Astrocyte (in vitro differentiated cells and primary cell): ENCODE measurements around the gene TGFB1. TPM values are rescaled to one million over a fixed set of nuclear protein-coding genes. Genes with fewer than 3 reads are reported as not detected.
A peak's percentile ranks its signal among the peaks of the same experiment; 100 is the strongest.

Source experiments
- DNase-seq: peaks from one replicate; pipeline ENCODE4 v3.0.0-alpha.2; 2010; ENCODE audit warnings: low read depth
- FAIRE-seq: peaks from 2 replicates; lab custom pipeline; 2011; peaks lifted over from hg19 to GRCh38; lab: Jason Lieb, UNC
- H2AFZ ChIP-seq: 2 replicates; pipeline ENCODE4 v1.6.0; 2012; ENCODE audit warnings: low read depth, low read length, inconsistent platforms
- H3K27ac ChIP-seq: 2 replicates; pipeline ENCODE4 v1.5.1; 2011; ENCODE audit warnings: low read depth, low read length, inconsistent platforms
- H3K27me3 ChIP-seq: 2 replicates; pipeline ENCODE4 v1.6.0; 2011; ENCODE audit warnings: low read length, inconsistent platforms; ENCODE audit not compliant: insufficient read depth
- H3K36me3 ChIP-seq: 2 replicates; pipeline ENCODE4 v1.5.1; 2011; ENCODE audit warnings: low read length, inconsistent platforms; ENCODE audit not compliant: insufficient read depth
- H3K4me1 ChIP-seq: 2 replicates; pipeline ENCODE4 v1.5.1; 2011; ENCODE audit warnings: low read length, inconsistent platforms; ENCODE audit not compliant: insufficient read depth
- H3K4me2 ChIP-seq: 2 replicates; pipeline ENCODE4 v1.6.0; 2012; ENCODE audit warnings: low read length, inconsistent platforms
- H3K4me3 ChIP-seq: 2 replicates; pipeline ENCODE4 v1.5.1; 2011; ENCODE audit warnings: low read depth, mild to moderate bottlenecking, low read length, inconsistent platforms; ENCODE audit not compliant: insufficient read depth
- H3K79me2 ChIP-seq: 2 replicates; pipeline ENCODE4 v1.6.0; 2012; ENCODE audit warnings: mild to moderate bottlenecking, low read length, inconsistent platforms; ENCODE audit not compliant: insufficient read depth
- H3K9ac ChIP-seq: 2 replicates; pipeline ENCODE4 v1.6.0; 2012; ENCODE audit warnings: mild to moderate bottlenecking, low read length, inconsistent platforms
- H3K9me3 ChIP-seq: 2 replicates; pipeline ENCODE4 v1.5.1; 2012; ENCODE audit warnings: low read depth, mild to moderate bottlenecking, low read length, inconsistent platforms; ENCODE audit not compliant: insufficient read depth
- H4K20me1 ChIP-seq: 2 replicates; pipeline ENCODE4 v1.6.0; 2012; ENCODE audit warnings: low read length, inconsistent platforms; ENCODE audit not compliant: insufficient read depth
- H3K27ac Mint-ChIP-seq: one replicate; pipeline ENCODE4 v1.8.0; 2021; ENCODE audit warnings: mild to moderate bottlenecking, mixed read lengths; ENCODE audit not compliant: unreplicated experiment
- H3K27me3 Mint-ChIP-seq: one replicate; pipeline ENCODE4 v1.8.0; 2021; ENCODE audit warnings: low read depth, mixed read lengths; ENCODE audit not compliant: unreplicated experiment
- H3K36me3 Mint-ChIP-seq: one replicate; pipeline ENCODE4 v1.8.0; 2021; ENCODE audit warnings: low read depth, mixed read lengths; ENCODE audit not compliant: unreplicated experiment
- H3K4me1 Mint-ChIP-seq: one replicate; pipeline ENCODE4 v1.8.0; 2021; ENCODE audit warnings: low read depth, mixed read lengths; ENCODE audit not compliant: unreplicated experiment
- H3K4me3 Mint-ChIP-seq: one replicate; pipeline ENCODE4 v1.8.0; 2021; ENCODE audit warnings: mild to moderate bottlenecking, moderate library complexity, mixed read lengths; ENCODE audit not compliant: unreplicated experiment
- H3K9me3 Mint-ChIP-seq: one replicate; pipeline ENCODE4 v1.8.0; 2021; ENCODE audit warnings: mild to moderate bottlenecking, mixed read lengths; ENCODE audit not compliant: unreplicated experiment
- CTCF ChIP-seq: IDR thresholded peaks from 2 replicates; pipeline ENCODE4 v1.5.1; 2011; ENCODE audit warnings: low read depth, mild to moderate bottlenecking, inconsistent platforms, low read length, moderate library complexity; ENCODE audit not compliant: insufficient read depth
- EZH2 ChIP-seq: IDR thresholded peaks from 2 replicates; pipeline ENCODE4 v1.6.1; 2012; ENCODE audit warnings: mild to moderate bottlenecking, low read length, inconsistent platforms; ENCODE audit not compliant: insufficient read depth
- total RNA-seq: library from RNA; stranded (reverse); gene quantifications from 2 replicates; pipeline ENCODE4 v1.2.1, GENCODE V29; 2021

The TGFB1 gene
- total RNA-seq, 1 donor from 2014 or later: 155 TPM

- Mint-ChIP-seq H3K9me3 (no peaks in the 10 kb centered on the region), H3K4me3 (peak overlapping the region; percentile 73), H3K36me3 (peaks cover 22% of the 10 kb centered on the region), H3K27ac (no peak overlapping the region), H3K4me1 (peaks cover 2% of the 10 kb centered on the region), H3K27me3 (no peaks in the 10 kb centered on the region)
- Histone ChIP-seq H3K36me3 (no peaks in the 10 kb centered on the region), H3K9me3 (no peaks in the 10 kb centered on the region), H3K79me2 (peaks cover 34% of the 10 kb centered on the region), H4K20me1 (peaks cover 37% of the 10 kb centered on the region), H3K27me3 (no peaks in the 10 kb centered on the region), H3K4me2 (no peak overlapping the region), H3K4me1 (peaks cover 4% of the 10 kb centered on the region), H3K9ac (no peak overlapping the region), H2AFZ (no peak overlapping the region), H3K27ac (no peak overlapping the region), H3K4me3 (no peak overlapping the region)
- FAIRE-seq (no peak), DNase-seq (no peak)
- no peak for TF ChIP-seq EZH2
- TF ChIP-seq CTCF: no peak
Measured at GRCh38 chr19:41355035-41355434, 1.3 kb upstream of the TGFB1 start.

GRCh38 chr19:41354343-41354953, 726 bp upstream of the TGFB1 start:
- H3K4me3 Mint-ChIP-seq: peak overlapping the region; percentile 84
- peak overlapping the region; percentile 99 for H3K4me2 ChIP-seq
- no peak overlapping the region for H3K27ac ChIP-seq
- H3K9me3 Mint-ChIP-seq: no peaks in the 10 kb centered on the region
- H3K4me1 Mint-ChIP-seq: peaks cover 8% of the 10 kb centered on the region
- no peaks in the 10 kb centered on the region for H3K9me3 ChIP-seq
- no peak for TF ChIP-seq CTCF
- TF ChIP-seq EZH2: no peak
- DNase-seq: no peak
- no peak for FAIRE-seq
- peaks cover 4% of the 10 kb centered on the region for H3K36me3 ChIP-seq
- H3K27ac Mint-ChIP-seq: peak overlapping the region; percentile 63
- no peaks in the 10 kb centered on the region for H3K27me3 ChIP-seq
- H3K79me2 ChIP-seq: peaks cover 40% of the 10 kb centered on the region
- H4K20me1 ChIP-seq: peaks cover 43% of the 10 kb centered on the region
- H3K36me3 Mint-ChIP-seq: peaks cover 17% of the 10 kb centered on the region
- peak overlapping the region; percentile 38 for H2AFZ ChIP-seq
- H3K27me3 Mint-ChIP-seq: no peaks in the 10 kb centered on the region
- peak overlapping the region; percentile 50 for H3K4me3 ChIP-seq
- peak overlapping the region; percentile 94 for H3K9ac ChIP-seq
- peaks cover 4% of the 10 kb centered on the region for H3K4me1 ChIP-seq
